ENCODE data around the gene NEDD4. TPM values are rescaled to one million over a fixed set of nuclear protein-coding genes. Genes with fewer than 3 reads are reported as not detected.

Gene NEDD4
- total RNA-seq, 1 donor from 2014 or later: 33.9 TPM

GRCh38 chr15:55891196-55891595 lies 102.2 kb downstream of the NEDD4 start:
- no peak for TF ChIP-seq CTCF (IDR thresholded peaks at IDR 0.05; ENCODE audit: unreplicated experiment)
- no peak overlapping the region for H3K4me3 Mint-ChIP-seq (ENCODE audit: unreplicated experiment)
- H3K4me1 Mint-ChIP-seq (ENCODE audit: unreplicated experiment): peaks cover 25% of the 10 kb centered on the region
- H3K9me3 Mint-ChIP-seq (ENCODE audit: unreplicated experiment): no peaks in the 10 kb centered on the region
- peaks cover 3% of the 10 kb centered on the region for H3K27me3 Mint-ChIP-seq (ENCODE audit: unreplicated experiment)
- DNase-seq (ENCODE audit: low spot score): no peak
- H3K27ac Mint-ChIP-seq (ENCODE audit: unreplicated experiment): no peak overlapping the region
- H3K36me3 Mint-ChIP-seq (ENCODE audit: low read depth, unreplicated experiment): peaks cover 2% of the 10 kb centered on the region

GRCh38 chr15:55884223-55884622 lies 109.2 kb downstream of the NEDD4 start:
- H3K27me3 Mint-ChIP-seq (ENCODE audit: unreplicated experiment): no peaks in the 10 kb centered on the region
- no peak overlapping the region for H3K4me3 Mint-ChIP-seq (ENCODE audit: unreplicated experiment)
- no peak for TF ChIP-seq CTCF (IDR thresholded peaks at IDR 0.05; ENCODE audit: unreplicated experiment)
- H3K4me1 Mint-ChIP-seq (ENCODE audit: unreplicated experiment): peaks cover 27% of the 10 kb centered on the region
- H3K27ac Mint-ChIP-seq (ENCODE audit: unreplicated experiment): no peak overlapping the region
- peaks cover 11% of the 10 kb centered on the region for H3K36me3 Mint-ChIP-seq (ENCODE audit: low read depth, unreplicated experiment)
- DNase-seq (ENCODE audit: low spot score): no peak
- H3K9me3 Mint-ChIP-seq (ENCODE audit: unreplicated experiment): no peaks in the 10 kb centered on the region

- no peak overlapping the region for H3K27ac Mint-ChIP-seq (ENCODE audit: unreplicated experiment)
- TF ChIP-seq CTCF (IDR thresholded peaks at IDR 0.05; ENCODE audit: unreplicated experiment): no peak
- peaks cover 18% of the 10 kb centered on the region for H3K4me1 Mint-ChIP-seq (ENCODE audit: unreplicated experiment)
- H3K4me3 Mint-ChIP-seq (ENCODE audit: unreplicated experiment): no peak overlapping the region
- H3K36me3 Mint-ChIP-seq (ENCODE audit: low read depth, unreplicated experiment): peaks cover 4% of the 10 kb centered on the region
- H3K27me3 Mint-ChIP-seq (ENCODE audit: unreplicated experiment): no peaks in the 10 kb centered on the region
- H3K9me3 Mint-ChIP-seq (ENCODE audit: unreplicated experiment): no peaks in the 10 kb centered on the region
- DNase-seq (ENCODE audit: low spot score): no peak
Measured at GRCh38 chr15:55879181-55879580, 114.2 kb downstream of the NEDD4 start.

- no peak for DNase-seq (ENCODE audit: low spot score)
- peak overlapping the region; percentile 85 for H3K27ac Mint-ChIP-seq (ENCODE audit: unreplicated experiment)
- H3K4me1 Mint-ChIP-seq (ENCODE audit: unreplicated experiment): peaks cover 34% of the 10 kb centered on the region
- no peaks in the 10 kb centered on the region for H3K27me3 Mint-ChIP-seq (ENCODE audit: unreplicated experiment)
- H3K9me3 Mint-ChIP-seq (ENCODE audit: unreplicated experiment): no peaks in the 10 kb centered on the region
- H3K4me3 Mint-ChIP-seq (ENCODE audit: unreplicated experiment): peak overlapping the region; percentile 29
- no peak for TF ChIP-seq CTCF (IDR thresholded peaks at IDR 0.05; ENCODE audit: unreplicated experiment)
- H3K36me3 Mint-ChIP-seq (ENCODE audit: low read depth, unreplicated experiment): peaks cover 12% of the 10 kb centered on the region
Measured at GRCh38 chr15:55873024-55873720, 120.2 kb downstream of the NEDD4 start.

GRCh38 chr15:55872471-55872870 lies 120.9 kb downstream of the NEDD4 start:
- H3K27me3 Mint-ChIP-seq (ENCODE audit: unreplicated experiment): no peaks in the 10 kb centered on the region
- H3K4me1 Mint-ChIP-seq (ENCODE audit: unreplicated experiment): peaks cover 34% of the 10 kb centered on the region
- DNase-seq (ENCODE audit: low spot score): no peak
- no peaks in the 10 kb centered on the region for H3K9me3 Mint-ChIP-seq (ENCODE audit: unreplicated experiment)
- TF ChIP-seq CTCF (IDR thresholded peaks at IDR 0.05; ENCODE audit: unreplicated experiment): no peak
- peak overlapping the region; percentile 85 for H3K27ac Mint-ChIP-seq (ENCODE audit: unreplicated experiment)
- no peak overlapping the region for H3K4me3 Mint-ChIP-seq (ENCODE audit: unreplicated experiment)
- peaks cover 12% of the 10 kb centered on the region for H3K36me3 Mint-ChIP-seq (ENCODE audit: low read depth, unreplicated experiment)

Data from endothelial cell (in vitro differentiated cells).